Effector CD8-positive, alpha-beta T cell (primary cell): ENCODE measurements around the gene MSX1.

ENCODE experiments used
- DNase-seq: peaks from one replicate; lab custom pipeline; 2025; lab: John Stamatoyannopoulos, UW

MSX1 gene

DNA sequence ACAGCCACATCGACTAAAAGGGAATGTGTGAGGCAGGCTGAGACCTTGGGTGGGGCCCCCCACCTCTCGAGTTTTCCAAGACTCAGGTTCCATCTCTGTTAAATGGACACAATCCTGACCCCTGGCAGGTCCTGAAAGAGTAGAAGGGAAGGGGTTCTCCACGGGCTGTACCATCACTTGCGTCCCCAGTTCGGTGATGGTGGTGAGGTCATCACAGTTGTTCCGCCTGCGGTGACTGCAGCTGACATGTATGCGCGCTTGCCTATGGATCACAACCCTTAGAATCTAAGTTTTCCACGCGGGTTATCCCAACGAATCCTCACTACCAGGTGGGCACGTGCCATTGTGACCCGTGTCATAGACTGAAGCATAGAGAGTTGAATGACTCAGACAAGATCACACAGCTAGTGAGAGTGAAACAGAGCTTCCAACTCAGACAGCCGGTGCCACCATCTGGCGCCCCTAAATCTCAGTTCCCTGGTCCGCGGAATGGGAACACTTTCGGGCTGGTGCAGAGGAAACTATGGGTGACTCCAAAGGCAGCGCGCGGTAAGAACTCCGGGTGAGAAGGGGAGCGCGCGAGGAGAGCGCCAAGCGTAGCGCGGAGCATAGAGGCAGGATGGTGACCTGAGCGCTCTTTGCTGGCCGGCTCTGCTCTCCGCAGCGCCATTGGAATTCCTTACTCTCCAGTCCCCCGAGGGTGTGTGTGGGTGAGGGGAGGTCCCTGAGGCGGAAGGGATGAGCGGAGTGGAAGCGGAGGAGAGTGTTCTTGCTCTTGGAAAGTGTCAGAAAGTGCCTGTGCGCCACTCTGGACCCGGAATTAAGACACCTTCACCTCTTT is 10.5 kb downstream of the MSX1 start:
- no peak for DNase-seq

GRCh38 chr4:4870576-4871241 is 11.2 kb downstream of the MSX1 start:
- DNase-seq = no peak

DNA sequence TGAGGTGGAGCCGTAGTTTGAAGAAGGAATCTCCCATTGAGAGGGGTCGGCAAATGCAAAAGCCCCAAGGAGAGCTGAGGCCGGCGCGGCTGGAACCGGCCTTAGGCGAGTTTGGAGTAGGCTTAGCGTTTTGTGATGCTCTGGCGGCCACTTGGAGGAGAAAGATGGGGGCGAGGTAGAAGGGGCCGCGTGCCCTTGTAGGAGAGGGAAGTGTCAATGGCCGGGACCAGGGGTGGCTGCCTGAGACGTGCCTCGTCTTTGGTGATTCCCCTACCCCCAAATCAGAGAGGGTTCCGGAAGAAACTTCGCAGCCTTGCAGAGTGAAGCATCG is 11.7 kb downstream of the MSX1 start:
- DNase-seq = no peak

DNA sequence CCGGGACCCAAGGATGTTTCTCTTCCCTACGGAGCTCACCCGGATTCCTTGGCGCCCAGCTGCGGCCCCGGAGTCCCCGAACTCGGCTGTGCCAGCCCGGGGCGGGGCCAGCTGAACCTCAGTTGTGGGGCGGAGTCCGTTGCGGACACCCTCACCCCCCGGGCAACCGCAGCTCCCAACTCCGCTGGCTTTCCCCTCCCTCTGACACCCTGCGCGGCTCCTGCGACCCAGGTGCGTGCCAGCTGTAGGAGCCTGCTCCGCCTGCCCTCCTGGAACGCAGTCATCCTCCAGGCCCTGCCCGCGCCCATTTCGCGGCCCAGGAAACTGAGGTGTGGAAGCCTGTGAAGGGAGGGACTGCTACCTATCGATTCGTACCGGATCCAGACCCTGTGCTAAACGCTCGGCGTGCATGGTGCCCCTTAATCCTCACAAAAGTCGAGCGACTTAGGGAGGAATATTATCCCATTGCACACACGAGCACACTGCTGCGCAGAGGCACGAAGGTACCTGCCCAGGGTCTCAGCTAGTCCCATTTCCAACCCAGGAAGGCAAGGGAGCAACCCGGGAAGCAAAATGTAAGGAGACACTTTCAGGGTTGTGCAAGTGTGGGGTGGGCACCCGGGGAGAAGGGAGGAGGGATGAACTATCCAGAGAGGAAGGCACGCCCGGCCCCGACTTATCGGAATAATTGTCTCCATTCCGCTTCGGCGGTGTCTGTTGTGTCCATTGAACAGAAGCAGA is 12.3 kb downstream of the MSX1 start:
- DNase-seq = no peak

DNA sequence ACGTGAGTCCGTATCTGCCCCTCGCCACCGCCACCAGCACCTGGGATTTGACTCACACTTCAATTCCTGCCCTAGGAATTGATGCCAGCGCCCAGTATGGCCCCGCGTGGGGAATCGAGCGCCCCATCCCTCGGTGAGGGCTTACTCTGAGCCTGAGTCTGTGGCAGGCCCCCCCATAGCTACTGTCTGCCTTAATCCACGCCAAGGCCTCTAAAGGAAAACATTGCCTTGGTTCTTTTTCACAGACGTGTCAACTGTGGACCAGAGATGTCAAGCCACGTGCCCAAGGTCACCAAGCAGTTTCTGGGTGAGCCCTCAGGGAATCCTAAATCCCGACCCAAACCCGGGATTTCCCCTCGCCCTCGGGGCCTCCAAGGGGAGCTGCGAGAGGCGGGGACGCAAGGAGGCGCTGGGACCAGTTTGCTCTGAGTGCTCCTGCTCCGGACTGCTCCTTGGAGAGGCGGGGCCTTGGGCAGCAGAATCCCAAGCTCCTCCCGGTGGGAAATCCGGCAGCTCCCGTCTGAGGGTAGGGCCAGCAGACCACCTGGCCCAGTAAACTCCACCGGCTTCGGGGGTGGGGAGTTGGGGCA is 12.9 kb downstream of the MSX1 start:
- DNase-seq = no peak

- no peak for DNase-seq
Observed at GRCh38 chr4:4873203-4873602, 13.7 kb downstream of the MSX1 start.

DNA sequence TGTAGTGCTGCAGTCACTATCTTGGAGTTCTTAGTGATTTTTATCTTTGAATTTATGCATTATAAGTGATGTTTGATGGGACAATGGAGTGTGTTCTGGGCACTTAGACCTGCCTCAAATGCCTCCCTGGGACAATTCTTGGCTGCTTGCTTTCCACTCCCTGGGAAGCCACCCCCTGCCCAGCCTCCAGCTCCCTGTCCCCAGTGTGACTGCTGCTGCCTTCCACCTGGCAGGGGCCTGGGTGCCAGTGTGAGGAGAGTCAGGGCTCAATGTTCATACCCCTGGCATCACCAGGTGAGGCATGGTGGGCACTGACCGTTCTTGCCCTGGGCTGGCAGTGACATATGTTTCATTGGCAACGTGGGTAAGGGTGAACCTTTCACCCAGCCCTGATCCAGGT is 14.8 kb downstream of the MSX1 start:
- no peak for DNase-seq

DNA sequence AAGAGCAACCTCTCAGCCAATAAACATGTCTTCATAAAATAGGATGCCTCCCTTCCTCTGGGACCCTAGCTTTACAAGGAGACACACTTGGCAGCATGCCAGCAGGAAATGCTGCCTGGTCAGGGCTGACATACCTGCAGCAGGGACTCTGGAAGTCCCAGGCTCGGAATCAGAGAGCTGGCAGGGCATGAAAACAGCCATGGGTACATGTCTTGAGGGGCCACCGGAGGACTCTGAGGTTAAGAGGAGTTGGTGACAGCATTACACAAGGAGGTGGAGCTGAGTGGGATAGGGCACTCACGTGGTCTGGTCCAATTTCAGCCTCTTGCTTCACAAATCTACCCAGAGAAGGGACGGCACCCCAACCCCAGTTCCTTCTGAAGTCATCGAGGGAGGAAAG is 15.7 kb downstream of the MSX1 start:
- no peak for DNase-seq

DNA sequence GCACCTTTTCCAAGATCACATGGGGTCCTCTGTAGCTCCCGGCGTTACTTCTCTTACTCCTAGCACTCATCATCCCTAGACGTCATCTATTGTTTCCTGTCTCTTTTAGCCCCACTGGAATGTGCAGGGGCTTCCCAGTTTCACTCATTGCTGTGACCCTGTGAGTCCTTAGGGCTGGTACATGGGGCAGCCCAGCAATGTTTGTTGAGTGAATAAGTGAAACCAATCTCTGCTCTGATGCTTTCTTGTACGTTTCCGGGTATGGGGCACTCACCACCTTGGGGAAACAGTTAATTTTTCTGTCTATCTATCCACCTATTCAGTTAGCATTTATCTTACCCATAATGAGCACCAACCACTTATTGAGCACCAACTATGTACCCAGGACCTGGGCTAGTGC is 16.1 kb downstream of the MSX1 start:
- no peak for DNase-seq

- DNase-seq = no peak
Observed at GRCh38 chr4:4876945-4877661, 17.6 kb downstream of the MSX1 start.

- no peak for DNase-seq
Observed at GRCh38 chr4:4880492-4880891, 21.0 kb downstream of the MSX1 start.

GRCh38 chr4:4881432-4881831 is 22.0 kb downstream of the MSX1 start:
- no peak for DNase-seq

- no peak for DNase-seq
Observed at GRCh38 chr4:4884611-4885010, 25.1 kb downstream of the MSX1 start.

GRCh38 chr4:4887426-4887825 is 28.0 kb downstream of the MSX1 start:
- no peak for DNase-seq

DNA sequence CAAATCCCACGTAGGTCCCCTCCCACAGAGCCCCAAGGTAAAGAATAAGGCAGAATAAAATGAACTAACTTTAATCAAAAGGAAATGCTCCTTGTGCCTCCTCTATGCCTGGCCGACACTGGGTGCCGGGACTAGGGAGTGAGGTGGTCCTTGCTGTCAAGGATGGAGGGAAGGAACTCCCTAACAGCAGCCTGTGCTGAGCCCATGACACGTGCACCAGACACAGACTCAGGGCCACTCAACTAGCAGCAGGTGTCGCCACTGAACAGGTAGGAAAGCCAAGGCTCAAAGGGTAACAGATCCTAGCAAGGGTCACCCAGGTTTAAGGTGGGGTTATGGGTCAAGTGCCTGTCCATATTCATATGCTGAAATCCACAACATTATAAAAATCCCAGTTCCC is 29.2 kb downstream of the MSX1 start:
- DNase-seq = no peak

DNA sequence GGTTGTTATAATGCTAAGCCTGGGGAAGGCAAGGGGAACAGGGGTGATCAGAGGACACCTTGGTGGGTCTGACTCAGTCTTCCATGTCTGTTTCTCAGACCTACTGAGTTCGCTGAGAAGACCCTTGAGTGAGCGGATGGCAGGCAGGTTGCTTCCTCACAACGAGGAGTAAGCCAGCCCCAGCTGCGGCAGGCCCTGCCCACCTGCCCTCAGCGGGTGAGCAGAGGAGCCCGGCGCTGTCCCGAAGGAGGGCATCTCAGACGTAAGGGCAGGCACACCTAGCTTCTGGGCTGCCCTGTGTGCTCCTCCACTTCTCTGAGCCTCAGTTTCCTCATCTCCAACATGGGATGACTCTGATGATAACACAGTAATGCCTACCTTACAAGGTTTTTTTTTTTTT is 30.3 kb downstream of the MSX1 start:
- no peak for DNase-seq

GRCh38 chr4:4890574-4891255 is 31.2 kb downstream of the MSX1 start:
- DNase-seq = no peak

GRCh38 chr4:4893721-4894120 is 34.3 kb downstream of the MSX1 start:
- DNase-seq = no peak

GRCh38 chr4:4899202-4899925 is 39.9 kb downstream of the MSX1 start:
- DNase-seq = no peak

DNA sequence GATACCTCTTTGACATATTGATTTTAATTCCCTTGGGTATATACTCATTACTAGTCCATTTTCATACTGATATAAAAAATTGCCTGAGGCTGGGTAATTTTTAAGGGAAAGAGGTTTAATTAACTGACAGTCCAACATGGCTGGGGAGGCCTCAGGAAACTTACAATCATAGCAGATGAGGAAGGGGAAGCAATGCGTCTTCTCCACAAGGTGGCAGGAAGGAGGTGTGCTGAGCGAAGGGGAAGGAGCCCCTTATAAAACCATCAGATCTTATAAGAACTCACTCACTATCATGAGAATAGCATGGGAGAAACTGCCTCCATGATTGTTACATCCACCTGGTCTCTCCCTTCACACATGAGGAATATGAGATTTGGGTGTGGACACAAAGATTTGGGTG is 42.4 kb downstream of the MSX1 start:
- no peak for DNase-seq

DNA sequence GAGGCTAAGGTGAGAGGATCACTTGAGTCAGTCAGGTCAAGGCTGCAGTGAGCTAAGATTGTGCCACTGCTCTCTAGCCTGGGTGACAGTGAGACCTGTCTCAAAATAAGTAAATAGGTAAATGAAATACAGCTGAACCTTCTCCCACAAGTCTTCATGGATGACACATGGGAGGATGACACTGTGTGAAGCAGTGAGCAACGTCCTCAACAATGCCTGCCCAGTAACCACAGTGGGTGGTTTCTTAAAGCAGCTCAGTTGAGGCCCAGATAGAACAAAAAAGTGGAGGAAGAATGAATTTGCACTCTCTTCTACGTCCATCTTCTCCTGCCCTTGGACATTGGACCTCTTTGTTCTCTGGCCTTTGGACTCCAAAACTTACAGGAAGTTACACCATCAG is 52.7 kb downstream of the MSX1 start:
- DNase-seq = no peak
